Hepatocyte (in vitro differentiated cells): ENCODE measurements around the gene KRT74. TPM values are rescaled to one million over a fixed set of nuclear protein-coding genes. Genes with fewer than 3 reads are reported as not detected.

Experiments
- DNase-seq: peaks from one replicate; pipeline ENCODE4 v3.0.0-alpha.2; 2016; ENCODE audit warnings: low spot score
- H2AFZ ChIP-seq: fragments of 200-600 bp; sonication (generic); 2 replicates; pipeline ENCODE4 v1.6.0; 2016; ENCODE audit warnings: antibody characterized with exemption, mild to moderate bottlenecking
- H3K27ac ChIP-seq: fragments of 200-600 bp; sonication (generic); 2 replicates; pipeline ENCODE4 v1.5.1; 2016; ENCODE audit warnings: mild to moderate bottlenecking
- H3K27me3 ChIP-seq: fragments of 200-600 bp; sonication (generic); 2 replicates; pipeline ENCODE4 v1.6.1; 2016
- H3K36me3 ChIP-seq: fragments of 200-600 bp; sonication (generic); replicated peaks from 2 replicates; pipeline ENCODE4 v1.5.1; 2016; ENCODE audit warnings: low read depth; ENCODE audit not compliant: insufficient read depth
- H3K4me1 ChIP-seq: fragments of 200-600 bp; sonication (generic); 2 replicates; pipeline ENCODE4 v1.5.1; 2016; ENCODE audit warnings: mild to moderate bottlenecking, moderate library complexity; ENCODE audit not compliant: insufficient read depth
- H3K4me2 ChIP-seq: fragments of 200-600 bp; sonication (generic); 2 replicates; pipeline ENCODE4 v1.6.0; 2016
- H3K4me3 ChIP-seq: fragments of 200-600 bp; sonication (generic); 2 replicates; pipeline ENCODE4 v1.5.1; 2016; ENCODE audit warnings: mild to moderate bottlenecking
- H3K79me2 ChIP-seq: fragments of 200-600 bp; sonication (generic); 2 replicates; pipeline ENCODE4 v1.6.0; 2017; ENCODE audit warnings: mild to moderate bottlenecking
- H3K9me2 ChIP-seq: fragments of 200-600 bp; sonication (generic); replicated peaks from 2 replicates; pipeline ENCODE4 v1.6.0; 2017; ENCODE audit warnings: mild to moderate bottlenecking; ENCODE audit not compliant: insufficient read depth
- H3K9me3 ChIP-seq: fragments of 200-600 bp; sonication (generic); 2 replicates; pipeline ENCODE4 v1.5.1; 2016; ENCODE audit warnings: low read depth, mild to moderate bottlenecking
- H4K20me1 ChIP-seq: fragments of 200-600 bp; sonication (generic); 2 replicates; pipeline ENCODE4 v1.6.0; 2016; ENCODE audit warnings: mild to moderate bottlenecking; ENCODE audit not compliant: insufficient read depth, poor library complexity, severe bottlenecking
- EZH2 ChIP-seq: fragments of 200-600 bp; sonication (generic); IDR thresholded peaks from 2 replicates; pipeline ENCODE4 v1.6.1; 2016; ENCODE audit warnings: antibody characterized with exemption, mild to moderate bottlenecking, borderline replicate concordance
- EZH2phosphoT487 ChIP-seq: fragments of 200-600 bp; sonication (generic); IDR thresholded peaks from one replicate; pipeline ENCODE4 v1.6.1; 2018; ENCODE audit warnings: antibody characterized with exemption, mild to moderate bottlenecking, low read depth, moderate library complexity; ENCODE audit not compliant: unreplicated experiment, severe bottlenecking
- WGBS: methylation state at CpG from one replicate; pipeline ENCODE4 v1.1.6; 2016; ENCODE audit warnings: low lambda C conversion rate; ENCODE audit errors: missing lambda C conversion rate; 5-methylcytosine and 5-hydroxymethylcytosine counted together
- polyA plus RNA-seq: library from polyadenylated mRNA; unstranded; fragments of >200 nt; fragmentation: Nextera tagmentation; extraction: Ambion mirVana; gene quantifications from 2 replicates; pipeline ENCODE4 v1.2.1, GENCODE V29; 2016
- total RNA-seq: library from RNA; depleted of rRNA; stranded (reverse); fragments of >200 nt; gene quantifications from 2 replicates; pipeline ENCODE4 v1.2.3, GENCODE V29; 2014
- TF ChIP-seq, protein P1 (sequence below): fragments of 200-600 bp; sonication (generic); IDR thresholded peaks from 2 replicates; pipeline ENCODE4 v1.5.1; 2016; ENCODE audit warnings: antibody characterized with exemption, mild to moderate bottlenecking; ENCODE audit not compliant: poor library complexity

Gene KRT74
- total and polyA plus RNA-seq, 2 experiments from 2014 or later, result not detected

DNA sequence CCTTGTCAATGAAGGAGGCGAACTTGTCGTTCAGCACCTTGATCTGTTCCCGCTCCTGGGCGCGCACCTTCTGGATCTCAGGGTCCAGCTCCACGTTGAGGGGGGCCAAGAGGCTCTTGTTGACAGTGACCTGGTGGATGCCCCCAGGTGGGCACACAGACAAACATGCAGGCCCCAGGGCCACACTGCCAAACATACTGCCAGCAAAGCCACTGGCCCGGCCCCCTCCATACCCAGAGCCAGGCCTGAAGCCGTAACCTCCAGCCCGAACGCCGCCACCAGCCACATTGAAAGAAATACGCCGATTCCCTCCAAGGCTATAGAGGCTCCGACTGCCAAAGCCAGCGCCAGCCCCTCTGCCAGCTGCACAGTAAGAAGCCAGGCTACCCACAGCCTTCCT lies 337 bp downstream of the KRT74 start:
- Histone ChIP-seq H3K27me3 (peaks cover 2% of the 10 kb centered on the region), H3K79me2 (no peaks in the 10 kb centered on the region), H3K9me2 (no peaks in the 10 kb centered on the region), H3K27ac (no peak overlapping the region), H3K36me3 (no peaks in the 10 kb centered on the region), H4K20me1 (no peaks in the 10 kb centered on the region), H3K4me3 (no peak overlapping the region), H3K4me2 (no peak overlapping the region), H2AFZ (no peak overlapping the region), H3K9me3 (no peaks in the 10 kb centered on the region), H3K4me1 (no peaks in the 10 kb centered on the region)
- 95% methylated on average over 15 of the region's 15 CpGs for WGBS
- no peak for DNase-seq
- TF ChIP-seq, protein P1, sequence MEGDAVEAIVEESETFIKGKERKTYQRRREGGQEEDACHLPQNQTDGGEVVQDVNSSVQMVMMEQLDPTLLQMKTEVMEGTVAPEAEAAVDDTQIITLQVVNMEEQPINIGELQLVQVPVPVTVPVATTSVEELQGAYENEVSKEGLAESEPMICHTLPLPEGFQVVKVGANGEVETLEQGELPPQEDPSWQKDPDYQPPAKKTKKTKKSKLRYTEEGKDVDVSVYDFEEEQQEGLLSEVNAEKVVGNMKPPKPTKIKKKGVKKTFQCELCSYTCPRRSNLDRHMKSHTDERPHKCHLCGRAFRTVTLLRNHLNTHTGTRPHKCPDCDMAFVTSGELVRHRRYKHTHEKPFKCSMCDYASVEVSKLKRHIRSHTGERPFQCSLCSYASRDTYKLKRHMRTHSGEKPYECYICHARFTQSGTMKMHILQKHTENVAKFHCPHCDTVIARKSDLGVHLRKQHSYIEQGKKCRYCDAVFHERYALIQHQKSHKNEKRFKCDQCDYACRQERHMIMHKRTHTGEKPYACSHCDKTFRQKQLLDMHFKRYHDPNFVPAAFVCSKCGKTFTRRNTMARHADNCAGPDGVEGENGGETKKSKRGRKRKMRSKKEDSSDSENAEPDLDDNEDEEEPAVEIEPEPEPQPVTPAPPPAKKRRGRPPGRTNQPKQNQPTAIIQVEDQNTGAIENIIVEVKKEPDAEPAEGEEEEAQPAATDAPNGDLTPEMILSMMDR, result no peak
- TF ChIP-seq EZH2 (no peak), EZH2phosphoT487 (no peak)

DNA sequence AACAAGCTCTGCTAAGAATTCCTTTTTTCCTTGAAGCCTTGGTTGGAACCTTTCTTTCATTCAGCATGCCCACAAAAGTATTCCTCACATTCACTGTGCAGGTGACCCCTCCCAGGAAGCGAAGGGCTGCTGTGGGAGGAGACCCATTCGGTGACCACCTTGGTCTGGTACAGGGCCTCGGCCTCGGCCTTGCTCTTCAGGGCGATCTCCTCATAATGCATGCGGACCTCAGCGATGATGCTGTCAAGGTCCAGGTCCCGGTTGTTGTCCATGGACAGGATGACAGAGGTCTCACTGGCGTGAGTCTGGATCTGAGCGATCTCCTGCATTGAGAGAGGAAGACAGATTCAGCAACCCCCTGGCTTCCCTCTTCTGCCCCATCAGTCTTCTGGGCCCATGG lies 3.1 kb downstream of the KRT74 start:
- Histone ChIP-seq H3K4me2 (no peak overlapping the region), H3K4me1 (no peaks in the 10 kb centered on the region), H3K4me3 (no peak overlapping the region), H3K27ac (no peak overlapping the region), H3K36me3 (no peaks in the 10 kb centered on the region), H2AFZ (no peak overlapping the region), H3K79me2 (no peaks in the 10 kb centered on the region), H4K20me1 (no peaks in the 10 kb centered on the region), H3K9me3 (no peaks in the 10 kb centered on the region), H3K27me3 (peaks cover 10% of the 10 kb centered on the region), H3K9me2 (no peaks in the 10 kb centered on the region)
- no peak for DNase-seq
- no peak for TF ChIP-seq EZH2
- TF ChIP-seq, protein P1, result no peak
- no peak for TF ChIP-seq EZH2phosphoT487
- 98% methylated on average over 10 of the region's 10 CpGs for WGBS

DNA sequence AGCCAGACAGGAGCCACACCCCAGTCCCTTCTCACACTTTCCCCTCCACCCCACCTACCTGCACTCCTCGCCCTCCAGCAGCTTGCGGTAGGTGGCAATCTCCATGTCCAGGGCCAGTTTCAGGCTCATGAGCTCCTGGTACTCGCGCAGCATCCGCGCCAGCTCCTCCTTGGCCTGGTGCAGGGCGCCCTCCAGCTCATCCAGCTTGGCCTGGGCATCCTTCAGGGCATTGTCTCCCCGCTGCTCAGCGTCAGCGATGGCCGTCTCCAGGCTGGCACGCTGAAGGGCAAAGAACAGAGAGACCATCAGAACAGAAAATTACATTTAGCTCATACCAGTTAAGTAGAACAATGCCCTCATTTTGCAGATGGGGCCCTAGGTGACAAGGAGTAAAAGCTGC lies 5.5 kb downstream of the KRT74 start:
- Histone ChIP-seq H4K20me1 (no peaks in the 10 kb centered on the region), H3K36me3 (no peaks in the 10 kb centered on the region), H2AFZ (no peak overlapping the region), H3K27me3 (peaks cover 19% of the 10 kb centered on the region), H3K79me2 (no peaks in the 10 kb centered on the region), H3K4me2 (no peak overlapping the region), H3K27ac (no peak overlapping the region), H3K9me3 (no peaks in the 10 kb centered on the region), H3K4me3 (no peak overlapping the region), H3K4me1 (no peaks in the 10 kb centered on the region), H3K9me2 (no peaks in the 10 kb centered on the region)
- WGBS, result 95% methylated on average over 12 of the region's 12 CpGs
- TF ChIP-seq EZH2phosphoT487 (no peak), EZH2 (no peak)
- TF ChIP-seq, protein P1, result no peak
- DNase-seq, result no peak

DNA sequence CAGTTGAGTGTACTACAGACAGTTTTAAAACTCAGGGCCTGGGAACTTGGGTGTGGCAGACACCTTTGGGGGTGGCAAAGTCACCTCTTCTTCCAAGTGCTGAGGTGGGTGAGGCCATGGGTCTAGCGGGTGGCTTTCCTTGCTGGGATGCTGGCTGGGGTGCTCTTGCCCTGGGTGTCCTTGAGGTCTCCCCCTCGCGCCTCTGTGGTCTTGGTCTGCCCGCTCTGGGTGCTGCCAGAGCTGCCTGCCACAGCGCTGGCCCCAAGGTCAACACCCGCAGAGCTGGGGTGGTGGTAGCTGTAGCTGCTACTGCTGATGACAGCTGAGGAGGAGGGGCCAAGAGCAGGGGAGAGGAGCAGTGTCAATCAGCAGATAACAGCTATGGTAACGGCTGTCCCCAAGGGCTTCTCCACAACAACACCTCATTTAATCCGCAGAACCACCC lies 6.8 kb downstream of the KRT74 start:
- no peak for DNase-seq
- H3K4me1 ChIP-seq, result no peaks in the 10 kb centered on the region
- H3K4me3 ChIP-seq, result no peak overlapping the region
- no peaks in the 10 kb centered on the region for H3K9me3 ChIP-seq
- H2AFZ ChIP-seq, result no peak overlapping the region
- TF ChIP-seq EZH2phosphoT487 (no peak), EZH2 (no peak)
- TF ChIP-seq, protein P1, result no peak
- H3K4me2 ChIP-seq, result no peak overlapping the region
- 83% methylated on average over 7 of the region's 8 CpGs for WGBS
- peaks cover 19% of the 10 kb centered on the region for H3K27me3 ChIP-seq
- no peaks in the 10 kb centered on the region for H4K20me1 ChIP-seq
- H3K27ac ChIP-seq, result no peak overlapping the region
- H3K79me2 ChIP-seq, result no peaks in the 10 kb centered on the region
- H3K36me3 ChIP-seq, result no peaks in the 10 kb centered on the region
- H3K9me2 ChIP-seq, result no peaks in the 10 kb centered on the region
